Activated gamma-delta T cell treated with anti-CD3 and anti-CD28 coated beads, Interleukin-2, amount 50 U/mL, for 16 hours (primary cell): ENCODE data around the gene TIMM23B.
"Not testable (repeated sequence)": the region's sequence is repeated elsewhere in the genome, so short reads cannot be mapped to it uniquely, and the experiment has no call there.

Experiments used
- DNase-seq: peaks from one replicate; pipeline ENCODE4 v3.0.0-alpha.2; 2020; ENCODE audit warnings: low read depth

The TIMM23B gene

GRCh38 chr10:49941447-49942338 lies at the start of gene TIMM23B, which contains the start of gene PARG:
TIMM23B (plus strand) TSS chr10:49942053; CDS start chr10:49942195, 142 bp downstream.
PARG (minus strand) TSS chr10:49942027; CDS start chr10:49941725, 302 bp downstream.
- peak; percentile 68 for DNase-seq

- not testable (repeated sequence) for DNase-seq
Observed at GRCh38 chr10:49899999-49900398, 41.9 kb upstream of the TIMM23B start.

GRCh38 chr10:49900406-49900805 lies 41.4 kb upstream of the TIMM23B start:
- DNase-seq = not testable (repeated sequence)

GRCh38 chr10:49903829-49904228 lies 38.0 kb upstream of the TIMM23B start:
- DNase-seq = not testable (repeated sequence)

GRCh38 chr10:49908290-49909080 lies 33.4 kb upstream of the TIMM23B start:
- DNase-seq = not testable (repeated sequence)

- DNase-seq = not testable (repeated sequence)
Observed at GRCh38 chr10:49910295-49910694, 31.6 kb upstream of the TIMM23B start.

- DNase-seq = not testable (repeated sequence)
Observed at GRCh38 chr10:49916451-49916850, 25.4 kb upstream of the TIMM23B start.

- not testable (repeated sequence) for DNase-seq
Observed at GRCh38 chr10:49917927-49918326, 23.9 kb upstream of the TIMM23B start.

GRCh38 chr10:49922041-49922440 lies 19.8 kb upstream of the TIMM23B start:
- DNase-seq = not testable (repeated sequence)

- not testable (repeated sequence) for DNase-seq
Observed at GRCh38 chr10:49923572-49923971, 18.3 kb upstream of the TIMM23B start.

GRCh38 chr10:49931276-49931675 lies 10.6 kb upstream of the TIMM23B start:
- not testable (repeated sequence) for DNase-seq

- DNase-seq = not testable (repeated sequence)
Observed at GRCh38 chr10:49931959-49932728, 9.7 kb upstream of the TIMM23B start.

GRCh38 chr10:49942339-49942705 lies 469 bp downstream of the TIMM23B start:
- DNase-seq = not testable (repeated sequence)

- DNase-seq = not testable (repeated sequence)
Observed at GRCh38 chr10:49943607-49944006, 1.8 kb downstream of the TIMM23B start.

- DNase-seq = not testable (repeated sequence)
Observed at GRCh38 chr10:49948142-49948541, 6.3 kb downstream of the TIMM23B start.

GRCh38 chr10:49948737-49949136 lies 6.9 kb downstream of the TIMM23B start:
- DNase-seq = not testable (repeated sequence)

GRCh38 chr10:49952006-49952405 lies 10.2 kb downstream of the TIMM23B start:
- DNase-seq = not testable (repeated sequence)

- not testable (repeated sequence) for DNase-seq
Observed at GRCh38 chr10:49953122-49953521, 11.3 kb downstream of the TIMM23B start.

GRCh38 chr10:49970331-49970857 lies 28.5 kb downstream of the TIMM23B start:
- not testable (repeated sequence) for DNase-seq

- DNase-seq = not testable (repeated sequence)
Observed at GRCh38 chr10:49971466-49971865, 29.6 kb downstream of the TIMM23B start.

- DNase-seq = not testable (repeated sequence)
Observed at GRCh38 chr10:49972094-49972493, 30.2 kb downstream of the TIMM23B start.
